ENCODE results near the gene PHACTR3.

GRCh38 chr20:59778615-59779200 lies 174.4 kb downstream of the PHACTR3 start:
- no peak for TF ChIP-seq CTCF (IDR thresholded peaks at IDR 0.05; ENCODE audit: low read depth, low read length, missing input control)
- TF ChIP-seq YY1 (IDR thresholded peaks at IDR 0.05): no peak

Measured in liver (tissue), 2 donors.